ENCODE results near the gene DNM2.

GRCh38 chr19:10685210-10685609, 32.7 kb upstream of the DNM2 start:
- TF ChIP-seq CTCF (conservative IDR thresholded peaks at IDR 0.05) = no peak
- TF ChIP-seq ZFX (IDR thresholded peaks at IDR 0.05) = no peak
